H1 (cell line): ENCODE results near the gene PGAP3. TPM values are rescaled to one million over a fixed set of nuclear protein-coding genes. Genes with fewer than 3 reads are reported as not detected.
A peak's percentile ranks its signal among the peaks of the same experiment; 100 is the strongest.

Source experiments
- CTCF ChIA-PET: fragments of 300-600 bp; sonication (Branson Sonifier 250); formaldehyde crosslinking; loops from one replicate; lab custom pipeline; 2021; ENCODE audit not compliant: partially characterized antibody; lab: Charles Lee
- POLR2A ChIA-PET: fragments of 300-600 bp; sonication (Branson Sonifier 250); formaldehyde crosslinking; loops from one replicate; lab custom pipeline; 2021; ENCODE audit warnings: inconsistent platforms; ENCODE audit not compliant: partially characterized antibody; lab: Charles Lee
- DNase-seq, 2 experiments: peaks; one replicate each; pipeline versions ENCODE4 v3.0.0 to v3.0.0-alpha.2; 2010 to 2022; ENCODE audit warnings: low spot score in 2 of 2, low read depth in 1 of 2, mixed read lengths in 1 of 2
- FAIRE-seq: peaks from 2 replicates; lab custom pipeline; 2011; peaks lifted over from hg19 to GRCh38; lab: Jason Lieb, UNC
- H2AFZ ChIP-seq: 2 replicates; pipeline ENCODE4 v1.8.1; 2012; ENCODE audit warnings: low read length, inconsistent platforms
- H2AK5ac ChIP-seq: 2 replicates; pipeline ENCODE4 v1.6.1; 2013; ENCODE audit warnings: low read depth, low read length
- H2BK120ac ChIP-seq: replicated peaks from 2 replicates; pipeline ENCODE3; 2013; ENCODE audit warnings: low read depth, low read length, inconsistent platforms
- H2BK12ac ChIP-seq: 2 replicates; pipeline ENCODE4 v1.6.1; 2013; ENCODE audit warnings: low read depth, low read length
- H2BK15ac ChIP-seq: 2 replicates; pipeline ENCODE4 v1.6.1; 2013; ENCODE audit warnings: low read length
- H2BK20ac ChIP-seq: 2 replicates; pipeline ENCODE4 v1.6.1; 2013; ENCODE audit warnings: low read length
- H2BK5ac ChIP-seq: 2 replicates; pipeline ENCODE4 v1.6.1; 2013; ENCODE audit warnings: low read depth, low read length
- H3K14ac ChIP-seq: 2 replicates; pipeline ENCODE4 v1.6.1; 2013; ENCODE audit warnings: inconsistent platforms; ENCODE audit not compliant: insufficient read length
- H3K18ac ChIP-seq: 2 replicates; pipeline ENCODE4 v1.6.1; 2013; ENCODE audit warnings: low read length; ENCODE audit errors: extremely low read depth
- H3K23ac ChIP-seq: 2 replicates; pipeline ENCODE4 v1.6.1; 2013; ENCODE audit warnings: inconsistent platforms; ENCODE audit not compliant: insufficient read length
- H3K23me2 ChIP-seq: 2 replicates; pipeline ENCODE4 v1.6.1; 2013; ENCODE audit warnings: low read depth, low read length
- H3K27ac ChIP-seq: 2 replicates; pipeline ENCODE4 v1.6.1; 2011; ENCODE audit warnings: low read depth, low read length, inconsistent platforms
- H3K27me3 ChIP-seq, 4 experiments: replicated peaks in 1 of 4; 1 replicate in 1 of 4; 2 replicates in 3 of 4; pipeline versions ENCODE4 v1.6.1 to v1.8.1; 2011 to 2013; ENCODE audit warnings: low read length in 3 of 4, mild to moderate bottlenecking in 3 of 4, inconsistent platforms in 2 of 4, mixed read lengths in 2 of 4, moderate library complexity in 1 of 4; ENCODE audit not compliant: control insufficient read depth in 3 of 4, insufficient read depth in 3 of 4; ENCODE audit errors: extremely low read depth in 1 of 4
- H3K36me3 ChIP-seq, 4 experiments: 2 replicates each; pipeline versions ENCODE4 v1.6.1 to v1.8.1; 2011 to 2013; ENCODE audit warnings: mild to moderate bottlenecking in 4 of 4, low read length in 3 of 4, moderate library complexity in 2 of 4, control low read depth in 1 of 4, inconsistent platforms in 1 of 4; ENCODE audit not compliant: insufficient read depth in 4 of 4, control insufficient read depth in 2 of 4
- H3K4ac ChIP-seq: replicated peaks from 2 replicates; pipeline ENCODE3; 2013; ENCODE audit warnings: low read length, low read depth, mixed read lengths, inconsistent platforms; ENCODE audit not compliant: insufficient read length
- H3K4me1 ChIP-seq, 4 experiments: replicated peaks in 1 of 4; 1 replicate in 1 of 4; 2 replicates in 3 of 4; pipeline versions ENCODE4 v1.6.1 to v1.8.1; 2011 to 2013; ENCODE audit warnings: low read length in 3 of 4, inconsistent platforms in 2 of 4, mixed read lengths in 1 of 4; ENCODE audit not compliant: insufficient read depth in 4 of 4, control insufficient read depth in 3 of 4
- H3K4me2 ChIP-seq, 2 experiments: 2 replicates each; pipeline versions ENCODE4 v1.6.1 to v1.8.1; 2011 to 2013; ENCODE audit warnings: low read depth in 2 of 2, low read length in 2 of 2, control low read depth in 1 of 2, inconsistent platforms in 1 of 2, mild to moderate bottlenecking in 1 of 2; ENCODE audit not compliant: insufficient read depth in 1 of 2
- H3K4me3 ChIP-seq, 4 experiments: fragments of 200-600, 300-600 bp in 1 of 4; sonication (generic), shearing (Covaris generic), sonication (Bioruptor Twin) in 1 of 4; 2 replicates each; pipeline versions ENCODE4 v1.5.1 to v1.8.1; 2011 to 2016; ENCODE audit warnings: low read length in 4 of 4, low read depth in 3 of 4, control low read depth in 2 of 4, inconsistent platforms in 2 of 4, mild to moderate bottlenecking in 2 of 4, mixed read lengths in 1 of 4, moderate library complexity in 1 of 4; ENCODE audit not compliant: insufficient read depth in 2 of 4; ENCODE audit errors: extremely low read depth in 1 of 4
- H3K56ac ChIP-seq: replicated peaks from 2 replicates; pipeline ENCODE3; 2013; ENCODE audit warnings: low read depth, mild to moderate bottlenecking, mixed read lengths, low read length, inconsistent platforms; ENCODE audit not compliant: insufficient read length
- H3K79me1 ChIP-seq: 2 replicates; pipeline ENCODE4 v1.6.1; 2013; ENCODE audit warnings: low read depth, low read length, control low read depth
- H3K79me2 ChIP-seq, 2 experiments: 2 replicates each; pipeline versions ENCODE4 v1.6.1 to v1.8.1; 2012 to 2013; ENCODE audit warnings: low read length in 2 of 2, mild to moderate bottlenecking in 2 of 2, inconsistent platforms in 1 of 2; ENCODE audit not compliant: insufficient read depth in 2 of 2, control insufficient read depth in 1 of 2
- H3K9ac ChIP-seq, 4 experiments: replicated peaks in 1 of 4; 1 replicate in 1 of 4; 2 replicates in 3 of 4; pipeline versions ENCODE4 v1.6.1 to v1.8.1; 2011 to 2013; ENCODE audit warnings: low read depth in 3 of 4, low read length in 3 of 4, control low read depth in 2 of 4, mild to moderate bottlenecking in 2 of 4, moderate library complexity in 2 of 4, inconsistent platforms in 1 of 4; ENCODE audit errors: extremely low read depth in 1 of 4
- H3K9me3 ChIP-seq, 2 experiments: 2 replicates each; pipeline versions ENCODE4 v1.6.1 to v1.8.1; 2012 to 2013; ENCODE audit warnings: mild to moderate bottlenecking in 2 of 2, moderate library complexity in 2 of 2, control low read depth in 1 of 2, inconsistent platforms in 1 of 2, low read depth in 1 of 2, low read length in 1 of 2, mixed read lengths in 1 of 2; ENCODE audit not compliant: insufficient read depth in 2 of 2
- H4K20me1 ChIP-seq, 2 experiments: replicated peaks in 1 of 2; 2 replicates each; pipeline versions ENCODE3 to v1.8.1; 2011 to 2013; ENCODE audit warnings: inconsistent platforms in 2 of 2, low read length in 2 of 2, mild to moderate bottlenecking in 1 of 2; ENCODE audit not compliant: insufficient read depth in 2 of 2, control insufficient read depth in 1 of 2
- H4K5ac ChIP-seq: 2 replicates; pipeline ENCODE4 v1.6.1; 2013; ENCODE audit warnings: low read length, low read depth, mixed read lengths, inconsistent platforms; ENCODE audit not compliant: insufficient read length
- H4K8ac ChIP-seq: 2 replicates; pipeline ENCODE4 v1.8.0; 2013; ENCODE audit warnings: mild to moderate bottlenecking, moderate library complexity, low read length, inconsistent platforms; ENCODE audit not compliant: insufficient read depth; ENCODE audit errors: extremely low read depth
- H4K91ac ChIP-seq: replicated peaks from 2 replicates; pipeline ENCODE3; 2013; ENCODE audit warnings: low read length, mixed read lengths, inconsistent platforms; ENCODE audit not compliant: insufficient read length
- KDM1A ChIP-seq: fragments of 200-600, 300-600 bp; sonication (generic); IDR thresholded peaks from 2 replicates; pipeline ENCODE4 v1.7.1; 2016; ENCODE audit warnings: mild to moderate bottlenecking, low read length, borderline replicate concordance
- PHF8 ChIP-seq: fragments of 200-600 bp; sonication (generic); conservative IDR thresholded peaks from 2 replicates; pipeline ENCODE4 v1.7.1; 2012; ENCODE audit warnings: low read depth, mild to moderate bottlenecking, inconsistent platforms, low read length, moderate library complexity
- SIN3A ChIP-seq, 2 experiments: IDR thresholded peaks in 1 of 2; conservative IDR thresholded peaks in 1 of 2; 2 replicates each; pipeline ENCODE4 v1.6.1; 2011 to 2012; ENCODE audit warnings: low read length in 2 of 2, improper control_type of control experiment in 1 of 2, low read depth in 1 of 2, mild to moderate bottlenecking in 1 of 2
- WGBS, 2 experiments: shearing (Covaris generic) in 1 of 2; methylation state at CpG; one replicate each; pipeline versions ENCODE4 v1.1.6 to v1.1.7; 2013 to 2015; ENCODE audit warnings: low lambda C conversion rate in 2 of 2, mixed read lengths in 2 of 2, inconsistent platforms in 1 of 2, low coverage in 1 of 2, missing lambda C conversion rate in 1 of 2; ENCODE audit not compliant: insufficient replicate concordance in 2 of 2, insufficient coverage in 1 of 2, insufficient read length in 1 of 2; ENCODE audit errors: extremely low coverage in 1 of 2, missing lambda C conversion rate in 1 of 2; 5-methylcytosine and 5-hydroxymethylcytosine counted together
- polyA plus RNA-seq, 7 experiments: library from polyadenylated mRNA; depleted of rRNA in 3 of 7; stranded (reverse) in 5 of 7; unstranded in 2 of 7; fragments of >200 nt in 5 of 7; fragments of 200-250 nt in 2 of 7; gene quantifications; 1 replicate in 5 of 7; 2 replicates in 1 of 7; 4 replicates in 1 of 7; pipeline versions ENCODE4 v1.2.1 to v1.2.3, GENCODE V29; 2011 to 2013; ENCODE audit warnings: missing spikeins in 2 of 7, mixed read lengths in 2 of 7
- total RNA-seq: library from RNA; stranded (reverse); fragmentation: NEBNext Ultra II Directional; extraction: Animal tissue kit (Norgen Biotek cat#: 25700); gene quantifications from 2 replicates; pipeline ENCODE4 v1.2.1, GENCODE V29; 2021
- TF ChIP-seq, protein P1 (sequence below), 3 experiments: IDR thresholded peaks; 1 replicate in 2 of 3; 2 replicates in 1 of 3; pipeline versions ENCODE4 v1.5.1 to v1.6.1; 2011; ENCODE audit warnings: low read length in 3 of 3, mild to moderate bottlenecking in 3 of 3, inconsistent platforms in 2 of 3, low read depth in 1 of 3, moderate library complexity in 1 of 3; ENCODE audit not compliant: insufficient read depth in 1 of 3; ENCODE audit errors: control extremely low read depth in 1 of 3

The PGAP3 gene
- total and polyA plus RNA-seq, 2 of the 8 experiments (the other 6 are each of a cell fraction or from before 2014, with no cell fraction given) = 21.0 to 30.7 TPM

DNA sequence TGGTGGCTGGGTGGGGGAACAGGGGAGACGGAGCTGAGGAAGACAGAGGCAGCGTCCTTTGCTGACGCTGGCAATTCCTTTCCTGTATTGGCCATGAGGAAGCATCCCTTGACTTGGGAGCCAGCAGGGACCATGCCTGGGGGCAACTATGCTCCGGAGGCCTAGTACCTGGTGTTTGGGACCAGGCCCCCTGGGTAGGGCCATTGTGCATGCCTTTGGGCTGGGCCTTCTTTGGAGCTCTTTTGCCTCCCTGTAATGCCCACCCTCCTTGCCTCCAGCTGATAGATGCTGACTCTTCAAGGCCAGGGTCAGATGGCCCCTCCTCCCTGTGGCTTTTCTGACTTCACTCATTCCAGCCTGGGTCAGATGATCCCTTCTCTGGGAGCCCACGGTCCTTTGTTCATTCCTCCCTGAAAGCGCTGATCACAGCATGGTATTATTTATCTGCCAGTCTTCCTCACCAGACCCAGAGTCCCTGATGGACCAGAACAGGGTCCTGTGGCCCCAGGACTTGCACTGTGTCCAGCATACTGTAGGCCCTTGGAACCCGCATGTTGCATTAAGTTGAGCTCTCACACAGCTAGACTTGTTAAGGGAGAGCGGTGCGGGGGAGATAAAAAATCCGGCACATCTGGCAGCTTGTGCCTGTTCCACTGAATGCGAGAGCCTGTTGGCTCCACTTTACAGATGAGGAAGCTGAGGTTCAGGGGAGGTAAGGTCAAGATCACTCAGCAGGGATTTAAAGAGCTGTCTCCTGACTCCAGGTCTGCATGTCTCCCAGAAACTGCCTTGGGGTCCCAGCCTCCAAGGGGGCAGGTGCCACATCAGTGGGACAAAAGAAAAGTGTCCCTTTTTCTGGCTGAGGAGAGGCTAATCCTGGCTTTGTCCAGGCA lies 48.0 kb downstream of the PGAP3 start:
- Histone ChIP-seq H3K9ac (peak overlapping the region in 1 of 4 experiments; percentile 44; a peak in 2 of 7 replicates), H4K8ac (no peak overlapping the region), H3K4me3 (no peak overlapping the region), H3K18ac (no peak overlapping the region; the same call in 1 of the 2 replicates), H4K20me1 (peaks cover 3 to 27% of the 10 kb centered on the region in 2 experiments), H2BK15ac (no peak overlapping the region), H4K91ac (no peak overlapping the region), H3K23me2 (peaks cover 8% of the 10 kb centered on the region; the same call in 1 of the 2 replicates), H2BK12ac (peak overlapping the region; percentile 60), H3K23ac (no peak overlapping the region), H2BK120ac (no peak overlapping the region), H3K27ac (no peak overlapping the region), H2AK5ac (0 out of 2 replicates have a peak overlapping the region, but pooled peaks have one; percentile 13), H2BK20ac (0 out of 2 replicates have a peak overlapping the region, but pooled peaks have one; percentile 32), H2AFZ (no peak overlapping the region), H3K27me3 (0 out of 7 replicates have a peak, but pooled peaks cover 0 to 3% (median 0%) of the 10 kb centered on the region in 4 experiments), H3K36me3 (no peaks in the 10 kb centered on the region), H3K14ac (no peak overlapping the region), H3K4ac (no peak overlapping the region), H3K4me1 (peaks cover 18 to 30% (median 20%) of the 10 kb centered on the region in 4 experiments), H3K4me2 (peak overlapping the region; percentile 17 to 31; a peak in 2 of 4 replicates), H2BK5ac (0 out of 2 replicates have a peak overlapping the region, but pooled peaks have one; percentile 44), H3K56ac (no peak overlapping the region), H3K79me2 (peaks cover 8 to 68% of the 10 kb centered on the region in 2 experiments), H3K9me3 (no peaks in the 10 kb centered on the region), H3K79me1 (peaks cover 40% of the 10 kb centered on the region), H4K5ac (no peak overlapping the region)
- no peak for DNase-seq
- POLR2A ChIA-PET = interaction anchor here (0.6 to 5.5 kb wide), 8 partner anchors 9 to 115 kb away, joined by 3 to 28 read pairs (median 3); partner anchors contain the start of gene ERBB2
- TF ChIP-seq KDM1A = peak; percentile 74; the same call in 1 of the 2 replicates
- TF ChIP-seq, protein P1, sequence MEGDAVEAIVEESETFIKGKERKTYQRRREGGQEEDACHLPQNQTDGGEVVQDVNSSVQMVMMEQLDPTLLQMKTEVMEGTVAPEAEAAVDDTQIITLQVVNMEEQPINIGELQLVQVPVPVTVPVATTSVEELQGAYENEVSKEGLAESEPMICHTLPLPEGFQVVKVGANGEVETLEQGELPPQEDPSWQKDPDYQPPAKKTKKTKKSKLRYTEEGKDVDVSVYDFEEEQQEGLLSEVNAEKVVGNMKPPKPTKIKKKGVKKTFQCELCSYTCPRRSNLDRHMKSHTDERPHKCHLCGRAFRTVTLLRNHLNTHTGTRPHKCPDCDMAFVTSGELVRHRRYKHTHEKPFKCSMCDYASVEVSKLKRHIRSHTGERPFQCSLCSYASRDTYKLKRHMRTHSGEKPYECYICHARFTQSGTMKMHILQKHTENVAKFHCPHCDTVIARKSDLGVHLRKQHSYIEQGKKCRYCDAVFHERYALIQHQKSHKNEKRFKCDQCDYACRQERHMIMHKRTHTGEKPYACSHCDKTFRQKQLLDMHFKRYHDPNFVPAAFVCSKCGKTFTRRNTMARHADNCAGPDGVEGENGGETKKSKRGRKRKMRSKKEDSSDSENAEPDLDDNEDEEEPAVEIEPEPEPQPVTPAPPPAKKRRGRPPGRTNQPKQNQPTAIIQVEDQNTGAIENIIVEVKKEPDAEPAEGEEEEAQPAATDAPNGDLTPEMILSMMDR (IDR thresholded peaks at IDR 0.05; ENCODE audit: control extremely low read depth in 1 of 3, insufficient read depth in 1 of 3, low read depth in 1 of 3, low read length in 3 of 3) = no peak
- TF ChIP-seq PHF8 = no peak
- TF ChIP-seq SIN3A (conservative IDR thresholded peaks at IDR 0.05 in 1 of 2, IDR thresholded peaks at IDR 0.05 in 1 of 2; ENCODE audit: low read depth in 1 of 2, low read length in 2 of 2) = 0 out of 4 replicates have a peak, but pooled peaks of 1 of the 2 experiments have one; percentile 17
- WGBS, 2 experiments = 87% methylated on average over 11 of the region's 11 CpGs; no CpG with 5 or more reads in 1 of the 2 experiments
- CTCF ChIA-PET = interaction anchor here (1.0 to 49.2 kb wide), 11 partner anchors 8 to 141 kb away, joined by 3 to 1885 read pairs (median 9); partner anchors contain the start of genes ERBB2, MIEN1, PGAP3 and PNMT
- no peak for FAIRE-seq
